Measurements from ENCODE around the gene NUP210.

DNA sequence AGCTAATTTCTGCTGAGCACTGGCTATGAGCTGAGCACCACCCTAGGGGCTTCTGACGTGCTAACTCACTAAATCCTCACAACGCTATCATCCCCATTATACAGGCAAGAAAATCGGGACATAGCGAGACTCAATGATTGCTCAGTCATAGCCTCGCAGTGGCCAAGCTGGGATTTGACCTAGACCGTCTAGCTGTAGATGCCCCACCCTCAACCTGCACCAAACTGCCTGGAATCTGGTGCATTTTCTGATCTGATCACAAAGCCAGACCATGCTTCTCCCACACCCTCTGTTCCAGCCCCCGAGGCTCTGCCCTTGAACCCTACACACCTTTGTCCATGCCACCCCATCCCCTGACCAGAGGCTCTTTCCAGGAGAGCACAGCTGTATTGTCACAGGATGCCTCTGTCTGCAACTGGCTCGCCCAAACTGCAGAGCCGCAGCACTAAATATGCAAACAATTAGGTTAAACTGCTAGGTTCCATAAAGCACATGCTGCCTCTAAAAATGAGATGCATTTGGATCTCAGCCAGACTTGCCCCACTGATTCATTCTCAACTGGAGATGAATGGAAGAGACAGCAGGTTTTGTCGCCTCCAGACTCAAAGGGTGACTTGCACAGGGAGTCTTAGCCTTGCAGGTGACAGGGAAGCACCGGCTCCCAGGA lies 95.2 kb downstream of the NUP210 start:
- no peak for TF ChIP-seq CTCF (IDR thresholded peaks at IDR 0.05 in 4 of 5, conservative IDR thresholded peaks at IDR 0.05 in 1 of 5)
- no peak for TF ChIP-seq POLR2A (IDR thresholded peaks at IDR 0.05)
